Astrocyte of the hippocampus (primary cell): ENCODE results near the gene NRDC.

Experiments
- DNase-seq: peaks from one replicate; pipeline ENCODE4 v3.0.0; 2011; ENCODE audit warnings: low read depth, low spot score

The NRDC gene

GRCh38 chr1:51768971-51769588 is 109.4 kb downstream of the NRDC start:
- peak; percentile 73 for DNase-seq

- no peak for DNase-seq
Observed at GRCh38 chr1:51761351-51761750, 117.2 kb downstream of the NRDC start.

GRCh38 chr1:51760872-51761271 is 117.7 kb downstream of the NRDC start:
- no peak for DNase-seq

GRCh38 chr1:51758310-51758709 is 120.2 kb downstream of the NRDC start:
- no peak for DNase-seq

- no peak for DNase-seq
Observed at GRCh38 chr1:51756290-51756689, 122.2 kb downstream of the NRDC start.

GRCh38 chr1:51755437-51755836 is 123.1 kb downstream of the NRDC start:
- DNase-seq = no peak

GRCh38 chr1:51754666-51755065 is 123.9 kb downstream of the NRDC start:
- no peak for DNase-seq

GRCh38 chr1:51753969-51754368 is 124.6 kb downstream of the NRDC start:
- DNase-seq = peak; percentile 35

GRCh38 chr1:51752073-51752948 is 126.2 kb downstream of the NRDC start:
- DNase-seq = no peak

- DNase-seq = no peak
Observed at GRCh38 chr1:51750729-51751128, 127.8 kb downstream of the NRDC start.

- peak; percentile 27 for DNase-seq
Observed at GRCh38 chr1:51750218-51750617, 128.3 kb downstream of the NRDC start.

GRCh38 chr1:51749151-51749550 is 129.4 kb downstream of the NRDC start:
- no peak for DNase-seq

GRCh38 chr1:51745304-51745570 is 133.3 kb downstream of the NRDC start:
- no peak for DNase-seq

- DNase-seq = no peak
Observed at GRCh38 chr1:51744506-51745303, 133.8 kb downstream of the NRDC start.

GRCh38 chr1:51741121-51741681 is 137.3 kb downstream of the NRDC start:
- DNase-seq = no peak

- no peak for DNase-seq
Observed at GRCh38 chr1:51740652-51741051, 137.9 kb downstream of the NRDC start.
